Measurements from ENCODE around the gene ZNF165. TPM values are rescaled to one million over a fixed set of nuclear protein-coding genes. Genes with fewer than 3 reads are reported as not detected.
"Not testable (repeated sequence)": the region's sequence is repeated elsewhere in the genome, so short reads cannot be mapped to it uniquely, and the experiment has no call there.

ZNF165 gene
- total RNA-seq, 1 donor from 2014 or later: 9.7 TPM

DNA sequence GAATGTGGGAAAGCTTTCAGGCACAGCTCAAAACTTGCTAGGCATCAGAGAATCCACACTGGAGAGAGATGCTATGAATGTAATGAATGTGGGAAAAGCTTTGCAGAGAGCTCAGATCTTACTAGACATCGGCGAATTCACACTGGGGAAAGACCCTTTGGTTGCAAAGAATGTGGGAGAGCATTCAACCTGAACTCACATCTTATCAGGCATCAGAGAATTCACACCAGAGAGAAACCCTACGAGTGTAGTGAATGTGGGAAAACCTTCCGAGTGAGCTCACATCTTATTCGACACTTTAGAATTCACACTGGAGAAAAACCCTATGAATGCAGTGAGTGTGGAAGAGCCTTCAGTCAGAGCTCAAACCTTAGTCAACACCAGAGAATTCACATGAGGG is 8.7 kb downstream of the ZNF165 start:
- Mint-ChIP-seq H3K4me3 (ENCODE audit: low read depth) (no peak overlapping the region), H3K27ac (no peak overlapping the region), H3K36me3 (ENCODE audit: insufficient read depth) (peaks cover 87% of the 10 kb centered on the region), H3K4me1 (ENCODE audit: low read depth) (no peaks in the 10 kb centered on the region), H3K27me3 (no peaks in the 10 kb centered on the region), H3K9me3 (ENCODE audit: low read depth) (peaks cover 67% of the 10 kb centered on the region)
- TF ChIP-seq, protein P1, sequence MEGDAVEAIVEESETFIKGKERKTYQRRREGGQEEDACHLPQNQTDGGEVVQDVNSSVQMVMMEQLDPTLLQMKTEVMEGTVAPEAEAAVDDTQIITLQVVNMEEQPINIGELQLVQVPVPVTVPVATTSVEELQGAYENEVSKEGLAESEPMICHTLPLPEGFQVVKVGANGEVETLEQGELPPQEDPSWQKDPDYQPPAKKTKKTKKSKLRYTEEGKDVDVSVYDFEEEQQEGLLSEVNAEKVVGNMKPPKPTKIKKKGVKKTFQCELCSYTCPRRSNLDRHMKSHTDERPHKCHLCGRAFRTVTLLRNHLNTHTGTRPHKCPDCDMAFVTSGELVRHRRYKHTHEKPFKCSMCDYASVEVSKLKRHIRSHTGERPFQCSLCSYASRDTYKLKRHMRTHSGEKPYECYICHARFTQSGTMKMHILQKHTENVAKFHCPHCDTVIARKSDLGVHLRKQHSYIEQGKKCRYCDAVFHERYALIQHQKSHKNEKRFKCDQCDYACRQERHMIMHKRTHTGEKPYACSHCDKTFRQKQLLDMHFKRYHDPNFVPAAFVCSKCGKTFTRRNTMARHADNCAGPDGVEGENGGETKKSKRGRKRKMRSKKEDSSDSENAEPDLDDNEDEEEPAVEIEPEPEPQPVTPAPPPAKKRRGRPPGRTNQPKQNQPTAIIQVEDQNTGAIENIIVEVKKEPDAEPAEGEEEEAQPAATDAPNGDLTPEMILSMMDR (IDR thresholded peaks at IDR 0.05; ENCODE audit: unreplicated experiment): no peak
- DNase-seq (ENCODE audit: low spot score, unreplicated experiment): no peak

DNA sequence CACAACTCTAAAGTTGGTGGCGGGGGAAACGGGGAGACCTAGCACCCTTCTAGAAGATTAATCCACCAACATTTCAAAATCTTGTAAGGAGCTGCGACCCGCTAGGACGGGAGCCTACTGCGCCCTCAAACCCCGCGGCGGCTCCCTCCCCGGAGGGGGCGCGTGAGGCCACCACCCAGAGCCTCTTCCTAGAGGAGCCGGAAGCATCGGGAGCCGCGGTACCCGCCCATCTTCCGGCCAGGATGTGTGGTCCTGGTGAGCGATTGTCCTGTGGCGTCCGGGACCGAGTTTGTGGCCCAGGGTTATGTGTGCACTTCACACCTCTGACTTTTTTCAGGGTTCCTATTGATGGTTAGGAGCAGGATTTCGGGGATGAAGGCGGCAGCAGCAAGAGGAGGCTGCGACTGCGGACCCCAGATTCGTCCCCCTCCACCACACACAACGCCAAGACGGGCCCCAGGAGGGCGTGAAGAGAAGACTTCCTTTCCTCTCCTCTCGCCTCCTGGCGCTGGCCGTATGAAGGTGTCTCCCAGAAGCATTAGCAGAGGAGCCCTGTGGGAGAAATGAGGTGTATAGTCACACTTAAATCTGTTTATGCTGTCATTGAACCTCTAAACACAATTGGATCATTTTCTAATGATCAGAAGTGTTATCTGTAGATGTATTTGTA is 10.7 kb downstream of the ZNF165 start:
- no peak overlapping the region for H3K27ac Mint-ChIP-seq
- H3K9me3 Mint-ChIP-seq (ENCODE audit: low read depth): peaks cover 58% of the 10 kb centered on the region
- no peaks in the 10 kb centered on the region for H3K4me1 Mint-ChIP-seq (ENCODE audit: low read depth)
- TF ChIP-seq, protein P1 (IDR thresholded peaks at IDR 0.05; ENCODE audit: unreplicated experiment): no peak
- no peak overlapping the region for H3K4me3 Mint-ChIP-seq (ENCODE audit: low read depth)
- DNase-seq (ENCODE audit: low spot score, unreplicated experiment): no peak
- H3K36me3 Mint-ChIP-seq (ENCODE audit: insufficient read depth): peaks cover 76% of the 10 kb centered on the region
- H3K27me3 Mint-ChIP-seq: no peaks in the 10 kb centered on the region

- Mint-ChIP-seq H3K9me3 (ENCODE audit: low read depth) (peaks cover 26% of the 10 kb centered on the region), H3K27me3 (peaks cover 34% of the 10 kb centered on the region)
- H3K27ac Mint-ChIP-seq; H3K36me3 Mint-ChIP-seq (ENCODE audit: insufficient read depth); H3K4me3 Mint-ChIP-seq (ENCODE audit: low read depth); H3K4me1 Mint-ChIP-seq (ENCODE audit: low read depth); DNase-seq (ENCODE audit: low spot score, unreplicated experiment): not testable (repeated sequence)
Measured at GRCh38 chr6:28102222-28102621, 21.9 kb downstream of the ZNF165 start.

DNA sequence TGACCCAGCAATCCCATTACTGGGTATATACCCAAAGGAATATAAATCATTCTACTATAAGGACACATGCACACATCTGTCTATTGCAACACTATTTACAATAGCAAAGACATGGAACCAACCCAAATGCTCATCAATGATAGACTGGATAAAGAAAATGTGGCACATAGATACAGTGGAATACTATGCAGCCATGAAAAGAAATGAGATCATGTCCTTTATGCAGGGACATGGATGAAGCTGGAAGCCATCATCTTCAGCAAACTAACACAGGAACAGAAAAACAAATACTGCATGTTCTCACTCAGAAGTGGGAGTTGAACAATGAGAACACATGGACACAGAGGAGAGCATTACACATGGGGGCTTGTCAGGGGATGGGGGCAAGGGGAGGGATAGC is 22.3 kb downstream of the ZNF165 start:
- H3K4me3 Mint-ChIP-seq (ENCODE audit: low read depth); H3K4me1 Mint-ChIP-seq (ENCODE audit: low read depth); H3K36me3 Mint-ChIP-seq (ENCODE audit: insufficient read depth); H3K27ac Mint-ChIP-seq; DNase-seq (ENCODE audit: low spot score, unreplicated experiment): not testable (repeated sequence)
- H3K27me3 Mint-ChIP-seq: peaks cover 34% of the 10 kb centered on the region
- peaks cover 21% of the 10 kb centered on the region for H3K9me3 Mint-ChIP-seq (ENCODE audit: low read depth)

DNA sequence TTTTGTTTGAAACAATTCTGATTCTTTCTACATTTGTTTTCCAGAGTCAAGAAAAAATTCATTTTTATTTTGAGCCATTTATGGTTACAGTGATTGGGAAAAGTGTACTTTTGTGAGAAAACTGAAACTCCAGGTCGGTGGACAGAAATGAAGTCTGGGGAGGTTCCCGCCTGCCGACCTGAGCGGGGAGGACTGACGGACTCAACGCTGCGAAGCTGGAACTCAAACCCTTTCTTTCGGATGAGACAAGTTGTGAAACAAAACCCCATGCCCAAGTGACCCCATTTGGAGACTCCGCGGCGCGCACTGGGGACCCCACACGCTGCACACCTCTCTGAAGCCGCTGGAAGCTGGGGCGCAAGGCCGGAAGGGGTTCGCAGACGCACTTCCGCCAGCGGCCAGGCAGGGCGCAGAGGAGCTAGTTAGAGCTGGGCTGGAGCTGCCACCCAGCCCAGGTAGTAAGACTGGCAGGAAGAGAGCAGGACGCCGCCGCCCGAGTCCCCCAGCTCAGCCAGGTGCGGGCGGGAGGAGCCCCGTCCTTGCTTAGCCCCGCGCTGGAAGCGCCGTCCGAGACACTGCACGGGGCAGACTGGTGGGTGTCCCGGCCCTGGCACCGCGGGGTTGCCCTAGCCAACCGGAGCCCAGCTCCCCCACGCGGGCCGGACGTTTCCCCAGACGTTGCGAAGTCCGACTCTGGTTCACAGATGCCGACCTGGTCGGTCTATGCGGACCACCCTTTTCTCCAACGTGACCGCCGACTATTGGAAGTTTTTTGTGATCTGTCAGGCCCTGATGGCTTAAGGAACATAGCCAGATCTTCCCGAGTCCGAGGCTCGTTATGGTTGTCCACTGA is 24.2 kb downstream of the ZNF165 start:
- peaks cover 42% of the 10 kb centered on the region for H3K27me3 Mint-ChIP-seq
- no peaks in the 10 kb centered on the region for H3K36me3 Mint-ChIP-seq (ENCODE audit: insufficient read depth)
- H3K4me3 Mint-ChIP-seq (ENCODE audit: low read depth): peak overlapping the region; percentile 89
- peaks cover 13% of the 10 kb centered on the region for H3K9me3 Mint-ChIP-seq (ENCODE audit: low read depth)
- TF ChIP-seq, protein P1 (IDR thresholded peaks at IDR 0.05; ENCODE audit: unreplicated experiment): peak; percentile 67
- DNase-seq (ENCODE audit: low spot score, unreplicated experiment): peak; percentile 68
- H3K27ac Mint-ChIP-seq: peak overlapping the region; percentile 92
- peaks cover 7% of the 10 kb centered on the region for H3K4me1 Mint-ChIP-seq (ENCODE audit: low read depth)

DNA sequence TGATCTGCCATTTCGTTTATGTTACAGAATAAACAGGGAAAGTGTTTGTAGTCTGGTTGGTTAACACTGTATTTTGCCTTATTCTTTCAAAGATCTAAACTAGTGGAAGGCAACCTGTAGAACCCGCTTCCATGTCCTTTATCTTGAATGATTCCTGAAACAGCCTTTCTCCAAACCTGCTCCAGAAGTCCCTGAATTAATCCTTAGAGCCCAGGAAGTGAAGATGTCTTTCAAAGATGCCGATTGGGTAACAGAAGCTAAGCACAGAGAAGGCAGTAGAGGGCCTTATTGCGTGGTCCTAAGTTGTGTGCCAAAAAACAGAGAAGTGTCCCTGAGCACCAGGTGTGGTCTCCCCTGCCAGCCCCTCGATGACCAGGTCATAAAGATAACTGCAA is 24.9 kb downstream of the ZNF165 start:
- no peak overlapping the region for H3K27ac Mint-ChIP-seq
- DNase-seq (ENCODE audit: low spot score, unreplicated experiment): no peak
- H3K9me3 Mint-ChIP-seq (ENCODE audit: low read depth): peaks cover 7% of the 10 kb centered on the region
- TF ChIP-seq, protein P1 (IDR thresholded peaks at IDR 0.05; ENCODE audit: unreplicated experiment): no peak
- H3K27me3 Mint-ChIP-seq: peaks cover 42% of the 10 kb centered on the region
- peak overlapping the region; percentile 89 for H3K4me3 Mint-ChIP-seq (ENCODE audit: low read depth)
- H3K36me3 Mint-ChIP-seq (ENCODE audit: insufficient read depth): no peaks in the 10 kb centered on the region
- peaks cover 7% of the 10 kb centered on the region for H3K4me1 Mint-ChIP-seq (ENCODE audit: low read depth)
